Measurements from ENCODE around the gene CD6.

CD6 gene

DNA sequence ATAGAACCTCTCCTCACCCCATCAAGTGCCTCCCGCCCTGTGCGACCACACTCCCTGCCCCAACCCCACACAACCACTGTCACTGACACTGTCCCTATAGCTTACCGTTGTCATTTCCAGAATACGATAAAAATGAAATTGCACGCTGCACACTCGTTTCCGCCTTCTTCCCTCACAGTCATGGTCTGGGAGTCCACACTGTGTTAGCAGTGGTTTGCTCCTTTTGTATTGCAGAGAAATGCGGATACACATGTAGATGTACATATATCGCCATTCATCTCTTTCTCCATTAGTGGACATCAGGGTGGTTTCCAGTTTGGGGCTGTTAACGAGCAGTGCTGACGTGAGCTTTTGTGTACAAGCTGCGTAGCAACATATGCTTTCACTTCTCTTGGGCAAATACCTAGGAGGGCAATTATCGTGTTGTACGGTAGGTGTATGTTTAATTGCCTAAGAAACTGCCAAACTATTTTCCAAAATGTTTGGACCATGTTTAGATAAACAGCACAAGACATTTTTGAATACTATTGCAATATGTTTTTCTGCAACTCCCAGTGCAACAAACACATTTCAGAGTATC, 71.6 kb downstream of the CD6 start:
- no peak for DNase-seq (ENCODE audit: low spot score)
- TF ChIP-seq, protein P1, sequence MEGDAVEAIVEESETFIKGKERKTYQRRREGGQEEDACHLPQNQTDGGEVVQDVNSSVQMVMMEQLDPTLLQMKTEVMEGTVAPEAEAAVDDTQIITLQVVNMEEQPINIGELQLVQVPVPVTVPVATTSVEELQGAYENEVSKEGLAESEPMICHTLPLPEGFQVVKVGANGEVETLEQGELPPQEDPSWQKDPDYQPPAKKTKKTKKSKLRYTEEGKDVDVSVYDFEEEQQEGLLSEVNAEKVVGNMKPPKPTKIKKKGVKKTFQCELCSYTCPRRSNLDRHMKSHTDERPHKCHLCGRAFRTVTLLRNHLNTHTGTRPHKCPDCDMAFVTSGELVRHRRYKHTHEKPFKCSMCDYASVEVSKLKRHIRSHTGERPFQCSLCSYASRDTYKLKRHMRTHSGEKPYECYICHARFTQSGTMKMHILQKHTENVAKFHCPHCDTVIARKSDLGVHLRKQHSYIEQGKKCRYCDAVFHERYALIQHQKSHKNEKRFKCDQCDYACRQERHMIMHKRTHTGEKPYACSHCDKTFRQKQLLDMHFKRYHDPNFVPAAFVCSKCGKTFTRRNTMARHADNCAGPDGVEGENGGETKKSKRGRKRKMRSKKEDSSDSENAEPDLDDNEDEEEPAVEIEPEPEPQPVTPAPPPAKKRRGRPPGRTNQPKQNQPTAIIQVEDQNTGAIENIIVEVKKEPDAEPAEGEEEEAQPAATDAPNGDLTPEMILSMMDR (IDR thresholded peaks at IDR 0.05; ENCODE audit: borderline replicate concordance, control extremely low read depth, extremely low read depth, insufficient read depth, missing control alignments) = no peak
- in situ Hi-C loops (cut with MboI; ENCODE audit: low sequenced_read_pairs, unreplicated experiment) = no loop called here

DNA sequence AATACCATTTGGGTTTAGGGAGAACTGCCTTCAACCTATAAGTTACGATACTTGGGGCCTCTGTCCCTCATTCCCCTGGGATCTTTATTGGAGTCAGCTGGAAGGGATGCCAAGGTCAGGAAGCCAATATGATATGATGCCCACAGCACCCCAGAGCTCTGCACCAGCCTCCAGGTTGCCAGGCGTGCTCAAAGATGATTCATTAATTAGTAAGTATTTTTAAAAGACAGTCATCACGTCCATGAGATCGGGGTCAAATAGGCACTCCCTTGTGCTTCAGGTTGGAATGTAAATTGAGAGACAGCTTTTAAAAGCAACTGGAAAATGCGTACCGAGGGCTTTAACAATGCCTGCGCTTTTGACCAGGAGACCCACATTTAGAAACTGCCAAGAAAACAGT, 73.8 kb downstream of the CD6 start:
- in situ Hi-C loops (cut with MboI; ENCODE audit: low sequenced_read_pairs, unreplicated experiment) = no loop called here
- TF ChIP-seq, protein P1 (IDR thresholded peaks at IDR 0.05; ENCODE audit: borderline replicate concordance, control extremely low read depth, extremely low read depth, insufficient read depth, missing control alignments) = no peak
- no peak for DNase-seq (ENCODE audit: low spot score)

DNA sequence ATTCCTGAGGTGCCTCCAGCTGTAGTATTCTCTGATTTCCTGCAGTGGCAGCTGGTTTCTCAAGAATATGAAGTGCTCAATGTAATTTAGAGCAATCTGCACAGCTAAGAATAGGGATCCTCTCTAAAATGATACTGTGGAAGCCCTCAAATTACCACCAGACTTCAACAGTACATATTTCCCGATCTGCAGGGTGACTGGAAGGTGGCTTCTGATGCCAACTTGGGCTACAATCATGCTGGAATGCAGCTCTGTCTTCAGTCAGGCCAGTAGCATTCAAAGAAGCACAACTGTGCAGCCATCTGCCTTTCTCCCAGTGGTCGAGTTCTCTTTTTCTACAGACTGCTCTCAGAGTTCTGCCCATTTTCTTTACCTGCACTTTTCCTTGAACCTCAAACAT, 75.4 kb downstream of the CD6 start:
- TF ChIP-seq, protein P1 (IDR thresholded peaks at IDR 0.05; ENCODE audit: borderline replicate concordance, control extremely low read depth, extremely low read depth, insufficient read depth, missing control alignments) = no peak
- no peak for DNase-seq (ENCODE audit: low spot score)
- in situ Hi-C loops (cut with MboI; ENCODE audit: low sequenced_read_pairs, unreplicated experiment) = no loop called here

DNA sequence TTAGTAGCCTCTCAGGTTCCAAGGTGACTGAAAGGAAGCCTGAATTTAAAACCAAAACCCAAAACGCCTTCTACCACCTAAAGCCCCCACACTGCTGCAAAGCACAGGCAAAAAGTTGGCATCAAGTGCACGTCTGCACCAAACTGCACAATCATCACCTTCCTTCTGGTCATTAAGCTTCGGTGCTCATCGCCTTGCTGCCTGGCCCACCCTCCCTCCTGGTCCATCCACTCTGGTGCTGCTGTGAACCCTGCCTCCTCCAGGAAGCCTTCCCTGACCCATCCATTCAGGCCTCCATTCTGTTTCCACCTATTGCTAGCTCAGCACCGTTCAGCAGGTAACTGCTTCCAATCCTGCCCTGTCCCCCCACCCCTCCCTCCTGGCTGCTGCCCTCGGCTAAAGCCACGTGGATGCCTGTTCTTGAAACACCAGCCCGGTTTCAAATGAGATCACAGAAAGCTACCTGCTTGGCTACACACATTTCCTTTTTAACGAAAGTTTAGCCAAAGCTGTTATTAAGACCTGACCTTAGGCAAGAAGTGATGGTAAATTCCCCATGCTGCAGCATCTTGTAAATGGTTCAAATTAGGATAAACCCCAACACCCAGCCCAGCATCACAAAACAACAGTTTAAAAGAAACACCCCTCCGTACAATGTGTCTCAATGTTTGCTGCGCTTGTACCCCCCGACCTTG, 77.0 kb downstream of the CD6 start:
- in situ Hi-C loops (cut with MboI; ENCODE audit: low sequenced_read_pairs, unreplicated experiment) = no loop called here
- TF ChIP-seq, protein P1 (IDR thresholded peaks at IDR 0.05; ENCODE audit: borderline replicate concordance, control extremely low read depth, extremely low read depth, insufficient read depth, missing control alignments) = no peak
- no peak for DNase-seq (ENCODE audit: low spot score)

DNA sequence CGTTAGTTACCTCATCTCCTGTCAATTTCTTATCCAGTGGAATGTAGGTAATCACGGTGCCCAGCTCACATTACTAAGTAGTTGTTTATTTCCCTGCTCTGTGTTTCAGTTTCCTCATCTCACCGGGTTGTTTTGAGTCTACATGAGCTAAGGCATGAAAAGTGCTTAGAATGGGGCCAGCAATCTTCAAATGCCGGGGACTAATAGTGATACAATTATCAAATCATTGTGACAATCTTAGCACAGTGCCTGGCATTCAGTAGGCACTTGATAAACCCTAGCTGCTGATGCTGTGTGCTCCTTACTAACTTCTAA, 77.5 kb downstream of the CD6 start:
- in situ Hi-C loops (cut with MboI; ENCODE audit: low sequenced_read_pairs, unreplicated experiment) = no loop called here
- TF ChIP-seq, protein P1 (IDR thresholded peaks at IDR 0.05; ENCODE audit: borderline replicate concordance, control extremely low read depth, extremely low read depth, insufficient read depth, missing control alignments) = no peak
- no peak for DNase-seq (ENCODE audit: low spot score)

DNA sequence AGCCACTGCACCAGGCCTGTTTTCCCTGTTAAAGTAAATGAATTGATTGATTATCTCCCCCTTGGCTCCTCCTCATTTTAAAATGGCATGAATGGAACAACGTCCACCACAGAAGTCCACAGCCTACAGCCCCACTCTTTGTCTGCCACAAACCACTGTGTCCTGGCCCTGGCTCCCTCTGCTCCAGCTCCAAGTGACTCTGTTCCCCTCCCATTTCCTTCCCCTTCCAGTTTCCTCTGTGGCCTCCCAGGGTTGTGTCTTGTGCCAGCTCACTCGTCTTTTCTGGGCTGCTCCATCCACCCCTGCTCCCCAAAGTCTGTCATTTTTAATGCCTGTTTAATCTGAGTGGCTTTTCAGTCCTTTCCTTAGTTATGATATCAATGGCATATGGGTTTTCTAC, 78.4 kb downstream of the CD6 start:
- DNase-seq (ENCODE audit: low spot score) = no peak
- in situ Hi-C loops (cut with MboI; ENCODE audit: low sequenced_read_pairs, unreplicated experiment) = no loop called here
- TF ChIP-seq, protein P1 (IDR thresholded peaks at IDR 0.05; ENCODE audit: borderline replicate concordance, control extremely low read depth, extremely low read depth, insufficient read depth, missing control alignments) = no peak
